Uterus (tissue), 4 donors: Measurements from ENCODE around the gene PC. TPM values are rescaled to one million over a fixed set of nuclear protein-coding genes. Genes with fewer than 3 reads are reported as not detected.

Experiments used
- DNase-seq, 2 donors: peaks; one replicate each; pipeline ENCODE4 v3.0.0-alpha.2; 2019 to 2020
- H3K27ac ChIP-seq, 2 donors: fragments of 200-600 bp; sonication (generic); 1 replicate in 1 of 2; 2 replicates in 1 of 2; pipeline ENCODE4 v1.5.1; 2016 to 2018
- H3K27me3 ChIP-seq, 2 donors: fragments of 200-600 bp; sonication (generic); one replicate each; pipeline ENCODE4 v1.5.1; 2018 to 2019; ENCODE audit warnings: control low read depth in 1 of 2
- H3K36me3 ChIP-seq, 2 donors: fragments of 200-600 bp; sonication (generic); one replicate each; pipeline ENCODE4 v1.5.1; 2019; ENCODE audit warnings: control low read depth in 1 of 2
- H3K4me1 ChIP-seq, 2 donors: fragments of 200-600 bp; sonication (generic); one replicate each; pipeline ENCODE4 v1.5.1; 2018 to 2019; ENCODE audit warnings: control low read depth in 1 of 2
- H3K4me3 ChIP-seq, 2 donors: fragments of 200-600 bp; sonication (generic); 1 replicate in 1 of 2; 2 replicates in 1 of 2; pipeline ENCODE4 v1.5.1; 2018 to 2019; ENCODE audit warnings: mild to moderate bottlenecking in 1 of 2
- H3K9me3 ChIP-seq, 2 donors: fragments of 200-600 bp; sonication (generic); one replicate each; pipeline ENCODE4 v1.5.1; 2019; ENCODE audit warnings: control low read depth in 1 of 2
- POLR2A ChIP-seq, 2 donors: fragments of 450-650 bp; IDR thresholded peaks; one replicate each; pipeline ENCODE4 v1.6.1; 2016; ENCODE audit warnings: antibody characterized with exemption in 2 of 2, mild to moderate bottlenecking in 1 of 2, moderate library complexity in 1 of 2
- intact Hi-C: fragments of 100-400 bp; cut with DNase I; formaldehyde crosslinking; loops from one replicate; pipeline ENCODE4 v1.15.1; 2023; ENCODE audit warnings: low total_unique reads
- total RNA-seq, 4 donors: library from RNA; depleted of rRNA in 3 of 4; stranded (reverse); fragments of >200 nt in 3 of 4; gene quantifications; one replicate each; pipeline versions ENCODE4 v1.1.0 to v1.2.4, GENCODE V29; 2014 to 2023
- TF ChIP-seq, protein P1 (sequence below), 4 experiments: fragments of 200-600 bp in 2 of 4; fragments of 450-650 bp in 2 of 4; sonication (generic) in 2 of 4; IDR thresholded peaks; one replicate each; pipeline ENCODE4 v1.5.1; 2016 to 2019; ENCODE audit warnings: antibody characterized with exemption in 4 of 4, mild to moderate bottlenecking in 2 of 4, moderate library complexity in 1 of 4
- donor health status: DM: yes; HTN: yes; CAD: no.

Gene PC
- total RNA-seq, 4 donors from 2014 or later, result 7.1 to 13.8 (median 8.1) TPM

DNA sequence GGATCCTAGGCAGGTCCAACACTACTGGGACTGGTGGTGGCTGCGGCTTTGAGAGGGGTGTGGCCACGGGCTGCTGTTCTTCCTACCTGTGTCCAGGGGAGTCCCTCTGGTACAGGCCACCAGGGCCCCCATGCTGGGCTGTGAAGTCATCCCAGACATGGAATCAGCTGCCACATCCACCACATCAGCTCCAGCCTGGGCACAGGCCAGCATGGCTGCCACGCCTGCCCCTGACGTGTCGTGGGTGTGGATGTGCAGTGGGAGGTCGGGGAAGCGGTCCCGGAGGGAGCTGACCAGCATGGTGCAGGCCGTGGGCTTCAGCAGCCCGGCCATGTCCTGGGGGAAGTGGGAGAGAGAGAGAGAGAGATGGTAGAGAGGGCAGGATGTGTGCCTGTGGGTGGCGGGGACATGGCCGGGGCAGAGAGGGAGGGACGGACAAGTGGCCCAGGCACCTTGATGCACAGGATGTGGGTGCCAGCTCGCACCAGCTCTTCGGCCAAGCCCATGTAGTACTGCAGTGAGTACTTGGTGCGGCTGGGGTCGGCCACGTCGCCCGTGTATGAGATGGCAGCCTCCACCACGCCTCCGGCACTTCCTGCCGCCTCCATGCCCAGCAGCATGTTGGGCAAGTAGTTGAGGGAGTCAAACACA is 107.5 kb downstream of the PC start:
- DNase-seq, result peak in 1 of 2 donors; percentile 14
- H3K4me1 ChIP-seq, result peaks cover 0 to 8% of the 10 kb centered on the region in 2 donors
- intact Hi-C loops, result no loop called here
- TF ChIP-seq, protein P1, sequence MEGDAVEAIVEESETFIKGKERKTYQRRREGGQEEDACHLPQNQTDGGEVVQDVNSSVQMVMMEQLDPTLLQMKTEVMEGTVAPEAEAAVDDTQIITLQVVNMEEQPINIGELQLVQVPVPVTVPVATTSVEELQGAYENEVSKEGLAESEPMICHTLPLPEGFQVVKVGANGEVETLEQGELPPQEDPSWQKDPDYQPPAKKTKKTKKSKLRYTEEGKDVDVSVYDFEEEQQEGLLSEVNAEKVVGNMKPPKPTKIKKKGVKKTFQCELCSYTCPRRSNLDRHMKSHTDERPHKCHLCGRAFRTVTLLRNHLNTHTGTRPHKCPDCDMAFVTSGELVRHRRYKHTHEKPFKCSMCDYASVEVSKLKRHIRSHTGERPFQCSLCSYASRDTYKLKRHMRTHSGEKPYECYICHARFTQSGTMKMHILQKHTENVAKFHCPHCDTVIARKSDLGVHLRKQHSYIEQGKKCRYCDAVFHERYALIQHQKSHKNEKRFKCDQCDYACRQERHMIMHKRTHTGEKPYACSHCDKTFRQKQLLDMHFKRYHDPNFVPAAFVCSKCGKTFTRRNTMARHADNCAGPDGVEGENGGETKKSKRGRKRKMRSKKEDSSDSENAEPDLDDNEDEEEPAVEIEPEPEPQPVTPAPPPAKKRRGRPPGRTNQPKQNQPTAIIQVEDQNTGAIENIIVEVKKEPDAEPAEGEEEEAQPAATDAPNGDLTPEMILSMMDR (IDR thresholded peaks at IDR 0.05), result no peak
- no peak for TF ChIP-seq POLR2A (IDR thresholded peaks at IDR 0.05)
- no peaks in the 10 kb centered on the region for H3K9me3 ChIP-seq
- H3K27me3 ChIP-seq, result no peaks in the 10 kb centered on the region
- H3K4me3 ChIP-seq, result no peak overlapping the region
- H3K36me3 ChIP-seq, result no peaks in the 10 kb centered on the region
- no peak overlapping the region for H3K27ac ChIP-seq

DNA sequence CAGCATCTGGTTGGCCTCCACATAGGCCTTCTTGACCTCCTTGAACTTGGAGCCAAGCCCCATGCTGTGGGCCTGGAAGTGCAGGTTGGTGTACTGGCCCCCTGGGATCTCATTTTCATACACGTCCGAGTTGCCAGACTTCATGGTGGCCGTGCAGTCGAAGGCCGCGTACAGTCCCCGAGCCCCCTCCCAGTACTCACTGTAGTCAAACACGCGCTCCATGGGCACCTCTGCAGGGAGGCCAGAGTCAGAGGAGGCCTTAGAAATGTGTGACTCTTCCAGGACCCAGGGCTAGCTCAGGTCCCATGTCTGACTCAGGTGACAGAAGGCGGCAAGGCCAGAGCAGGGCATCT is 108.0 kb downstream of the PC start:
- no peak for DNase-seq
- H3K27me3 ChIP-seq, result no peaks in the 10 kb centered on the region
- intact Hi-C loops, result no loop called here
- H3K27ac ChIP-seq, result no peak overlapping the region
- no peak overlapping the region for H3K4me3 ChIP-seq
- no peaks in the 10 kb centered on the region for H3K9me3 ChIP-seq
- peaks cover 0 to 3% of the 10 kb centered on the region in 2 donors for H3K4me1 ChIP-seq
- TF ChIP-seq, protein P1 (IDR thresholded peaks at IDR 0.05), result no peak
- TF ChIP-seq POLR2A (IDR thresholded peaks at IDR 0.05), result no peak
- H3K36me3 ChIP-seq, result no peaks in the 10 kb centered on the region

DNA sequence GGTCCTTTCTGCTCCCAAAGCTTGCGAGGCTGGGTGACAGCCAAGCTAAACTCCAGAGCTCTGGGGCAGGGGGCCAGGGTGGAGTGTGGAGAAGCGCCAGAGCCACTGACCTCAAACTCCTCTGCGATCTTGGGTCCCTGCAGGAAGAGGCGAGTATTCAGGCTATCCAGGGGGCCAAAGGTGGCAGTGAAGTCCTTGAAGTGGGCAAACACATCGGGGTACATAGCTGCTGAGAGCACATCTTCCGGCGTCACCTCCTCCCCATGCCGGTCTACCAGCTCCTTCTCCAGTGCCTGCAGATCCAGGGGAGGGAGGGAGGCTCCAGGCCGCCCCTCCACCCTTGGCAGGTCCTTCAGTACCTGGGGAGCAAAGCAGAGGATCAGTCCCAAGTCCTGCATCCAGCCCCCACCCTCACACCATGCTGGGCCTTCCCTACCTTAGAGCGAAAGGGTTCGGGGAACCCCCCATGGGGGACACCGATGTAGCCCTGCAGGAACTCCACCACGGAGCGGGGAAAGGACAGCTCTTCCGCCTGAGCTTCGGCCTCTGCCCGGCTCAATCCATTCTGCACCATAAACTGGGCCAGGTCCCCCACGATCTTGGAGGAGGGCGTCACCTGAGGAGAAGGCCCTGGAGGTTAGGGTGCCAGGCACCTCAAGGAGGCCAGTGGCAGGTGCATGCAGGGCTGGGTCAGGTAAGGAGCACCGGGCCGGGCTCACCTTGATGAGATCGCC is 108.5 kb downstream of the PC start:
- intact Hi-C loops, result no loop called here
- H3K4me1 ChIP-seq, result no peaks in the 10 kb centered on the region
- no peaks in the 10 kb centered on the region for H3K36me3 ChIP-seq
- TF ChIP-seq, protein P1 (IDR thresholded peaks at IDR 0.05), result no peak
- TF ChIP-seq POLR2A (IDR thresholded peaks at IDR 0.05), result no peak
- no peaks in the 10 kb centered on the region for H3K27me3 ChIP-seq
- DNase-seq, result no peak
- H3K27ac ChIP-seq, result no peak overlapping the region
- no peaks in the 10 kb centered on the region for H3K9me3 ChIP-seq
- no peak overlapping the region for H3K4me3 ChIP-seq

DNA sequence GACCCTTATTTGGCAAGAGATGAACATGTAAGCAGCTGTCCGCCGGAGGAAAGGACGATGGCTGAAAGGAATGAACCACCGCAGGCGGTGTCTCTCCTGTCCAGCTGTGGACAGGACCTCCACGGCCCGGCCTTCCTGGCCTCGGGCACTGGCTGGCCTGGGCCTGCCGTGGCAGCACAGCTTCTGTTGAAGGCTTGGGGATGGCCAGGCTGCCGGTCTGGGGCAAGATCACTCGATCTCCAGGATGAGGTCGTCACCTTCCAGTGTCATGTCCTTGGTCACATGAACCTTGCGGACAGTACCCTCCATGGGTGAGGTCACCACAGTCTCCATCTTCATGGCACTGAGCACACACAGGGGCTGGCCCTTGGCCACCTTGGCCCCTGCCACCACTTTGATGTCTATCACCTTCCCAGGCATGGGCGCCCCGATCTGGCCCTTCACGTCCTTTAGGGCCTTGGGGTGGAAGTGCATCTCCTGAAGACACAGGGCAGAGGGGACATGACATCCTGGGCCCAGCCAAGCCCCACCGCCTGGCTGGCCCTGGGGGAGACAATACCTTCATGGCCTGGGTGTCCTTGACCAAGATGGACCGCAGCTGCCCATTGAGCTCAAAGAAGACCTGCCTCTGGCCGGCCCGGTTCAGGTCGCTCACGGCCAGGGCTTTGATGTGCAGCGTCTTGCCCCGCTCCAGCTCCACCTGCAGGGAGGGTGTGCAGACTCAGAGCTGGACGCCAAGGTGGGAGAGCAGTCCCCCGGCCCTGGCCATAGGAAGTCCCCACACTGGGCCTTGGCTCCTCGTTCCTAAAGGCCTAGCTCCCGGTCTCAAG is 109.3 kb downstream of the PC start:
- no peaks in the 10 kb centered on the region for H3K27me3 ChIP-seq
- peak in 1 of 2 donors; percentile 12 for DNase-seq
- no peaks in the 10 kb centered on the region for H3K36me3 ChIP-seq
- H3K27ac ChIP-seq, result no peak overlapping the region
- intact Hi-C loops, result no loop called here
- H3K4me3 ChIP-seq, result no peak overlapping the region
- TF ChIP-seq, protein P1 (IDR thresholded peaks at IDR 0.05), result no peak
- no peak for TF ChIP-seq POLR2A (IDR thresholded peaks at IDR 0.05)
- H3K9me3 ChIP-seq, result no peaks in the 10 kb centered on the region
- peaks cover 0 to 5% of the 10 kb centered on the region in 2 donors for H3K4me1 ChIP-seq
